Activated T-cell treated with anti-CD3 and anti-CD28 coated beads for 1 hour (primary cell): ENCODE measurements around the gene TUT7.
"Not testable (repeated sequence)": the region's sequence is repeated elsewhere in the genome, so short reads cannot be mapped to it uniquely, and the experiment has no call there.

ENCODE experiments used
- DNase-seq: peaks from one replicate; pipeline ENCODE4 v3.0.0-alpha.2; 2020; ENCODE audit warnings: low read depth

TUT7 gene

DNA sequence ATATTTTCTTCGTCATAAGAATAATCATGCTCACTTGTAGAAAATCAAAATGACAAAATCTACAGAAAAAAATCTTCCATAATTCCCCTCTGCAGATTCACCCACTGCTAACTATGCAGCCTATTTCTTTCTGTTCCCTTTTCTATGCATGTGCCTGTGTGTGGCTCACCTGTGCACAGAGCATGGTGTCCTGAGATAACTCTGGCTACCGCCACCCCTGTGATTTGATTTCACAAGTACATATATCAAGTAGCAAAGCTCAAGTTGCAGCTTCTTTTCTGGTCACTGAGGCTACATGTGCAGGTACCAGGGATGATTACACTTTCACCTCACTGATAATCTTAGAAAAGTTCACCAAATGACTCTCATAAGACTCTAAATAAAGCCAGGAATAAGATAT lies 53.5 kb downstream of the TUT7 start:
- no peak for DNase-seq

GRCh38 chr9:86298873-86299272 lies 55.3 kb downstream of the TUT7 start:
- no peak for DNase-seq

- DNase-seq = not testable (repeated sequence)
Observed at GRCh38 chr9:86290341-86290740, 63.9 kb downstream of the TUT7 start.

DNA sequence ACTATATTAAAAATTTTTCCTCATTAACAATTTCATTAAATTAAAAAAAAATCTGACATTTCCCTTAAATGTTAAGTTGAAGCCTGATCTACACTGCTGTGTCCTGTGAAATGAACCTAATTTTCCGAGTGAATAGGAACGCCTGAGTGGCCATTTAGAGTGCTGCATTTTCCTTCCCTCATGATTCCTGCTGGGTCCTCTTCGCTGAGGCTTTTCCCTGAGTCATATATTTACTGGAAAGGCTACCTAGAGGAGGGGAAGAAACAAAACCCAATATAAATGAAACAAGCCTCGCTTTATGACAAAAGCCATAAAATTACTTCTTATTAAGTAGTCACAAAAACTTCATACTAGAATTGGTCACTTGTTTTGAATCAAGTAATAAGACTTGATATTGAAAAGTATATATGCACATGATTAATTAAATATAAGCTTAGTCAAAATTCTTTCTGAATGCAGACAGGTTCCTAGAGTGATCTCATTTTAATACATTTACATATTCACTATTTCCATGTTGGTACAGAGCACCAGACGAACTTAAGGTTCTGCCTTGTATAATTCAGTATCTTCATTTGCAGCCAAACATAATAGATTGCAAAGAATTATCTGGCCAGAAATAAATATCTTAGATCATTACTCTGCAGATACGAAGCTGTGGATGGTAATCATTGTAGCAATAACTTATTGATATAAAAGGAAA lies 65.6 kb downstream of the TUT7 start:
- DNase-seq = no peak

GRCh38 chr9:86287013-86287412 lies 67.2 kb downstream of the TUT7 start:
- DNase-seq = no peak

DNA sequence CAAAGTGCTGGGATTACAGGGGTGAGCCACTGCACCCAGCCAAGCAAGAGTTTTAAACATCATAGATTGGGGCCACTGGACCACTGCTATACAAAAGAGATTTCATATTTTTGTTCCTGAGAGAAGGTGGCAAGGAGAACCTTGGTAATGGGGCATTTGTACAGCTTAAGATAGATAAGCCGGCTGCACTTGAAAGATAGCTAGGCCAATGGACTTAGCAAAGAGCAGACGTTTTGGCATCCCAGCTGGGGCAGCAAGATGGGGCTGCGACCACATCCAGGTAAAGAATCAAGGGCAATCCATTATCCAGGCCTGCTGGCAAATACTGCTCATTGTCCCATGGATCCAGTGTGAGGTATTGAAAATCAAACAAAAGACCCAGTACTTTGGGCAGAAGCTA lies 67.9 kb downstream of the TUT7 start:
- DNase-seq = no peak

- DNase-seq = no peak
Observed at GRCh38 chr9:86285261-86285660, 68.9 kb downstream of the TUT7 start.

- DNase-seq = no peak
Observed at GRCh38 chr9:86282979-86283535, 71.2 kb downstream of the TUT7 start.

DNA sequence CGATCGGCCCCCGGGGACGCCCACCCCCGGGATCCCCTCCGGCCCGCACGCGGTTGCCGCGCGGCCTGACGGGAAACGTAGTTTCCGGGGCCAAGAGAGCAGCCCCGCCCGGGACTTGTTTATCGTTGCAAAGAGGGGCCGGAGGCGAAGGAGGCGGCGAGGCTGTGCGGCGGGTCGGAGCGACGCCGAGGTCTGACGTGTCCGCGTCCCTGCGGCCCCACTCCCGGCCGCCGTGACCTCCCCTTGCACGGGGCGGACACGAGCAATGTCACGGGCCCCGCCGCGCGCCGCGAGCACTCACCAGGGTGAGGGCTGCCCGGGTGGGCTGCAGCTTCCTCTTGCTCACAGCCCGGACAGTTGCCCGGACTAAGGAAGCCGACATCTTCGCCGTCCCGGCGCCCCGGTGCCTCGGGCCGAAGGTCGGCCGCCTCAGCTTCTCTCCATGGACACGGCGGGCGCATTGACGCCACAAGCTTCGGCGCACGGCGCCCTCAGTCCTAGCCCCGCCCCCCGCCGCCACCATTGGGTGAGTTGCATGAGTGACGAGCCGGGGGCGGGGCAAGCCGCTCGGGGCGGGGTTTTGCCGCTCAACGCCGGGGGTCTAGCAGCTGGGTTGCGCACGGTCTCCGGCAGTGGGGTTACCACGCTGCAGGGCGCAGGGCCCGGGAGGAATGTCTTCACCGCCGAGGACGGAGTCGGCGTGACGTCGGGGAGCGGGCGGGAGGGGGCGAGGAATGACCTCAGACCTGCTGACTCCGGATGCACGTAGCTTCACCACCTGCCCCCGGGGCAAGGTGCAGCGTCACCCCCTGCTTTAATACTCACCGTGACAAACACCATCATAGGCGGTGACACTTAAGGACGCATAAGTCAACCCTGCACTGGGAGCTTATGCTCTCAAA lies 71.9 kb downstream of the TUT7 start, which contains the start of gene ISCA1:
Gene ISCA1, minus strand, starts transcription at position 462 of the 902 bp plus-strand sequence. Its CDS starts 80 bp downstream, at position 382.
- peak; percentile 99 for DNase-seq

DNA sequence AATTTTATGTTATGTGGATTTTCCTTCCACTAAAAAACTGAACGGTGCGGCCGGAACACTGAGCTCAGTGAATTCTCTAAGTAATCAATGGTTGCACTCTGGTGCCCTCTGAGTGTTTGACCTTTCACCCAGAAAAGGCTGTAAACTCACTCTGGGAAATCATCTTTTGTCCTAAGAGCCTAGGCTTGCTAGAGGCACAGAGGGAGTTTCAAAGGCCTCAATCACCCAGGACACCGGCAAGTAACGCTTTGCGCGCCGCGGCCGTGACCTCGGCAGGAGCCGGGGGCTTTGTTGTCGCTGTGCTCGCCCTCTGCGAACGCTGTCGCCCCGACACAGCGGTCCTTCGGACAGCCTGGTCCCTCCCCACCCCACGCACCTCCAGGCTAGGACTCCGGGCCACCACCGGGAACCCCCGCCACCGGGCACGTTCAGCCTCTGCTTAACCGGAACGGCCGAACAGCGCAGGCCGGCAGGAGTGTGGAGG lies 72.6 kb downstream of the TUT7 start:
- DNase-seq = no peak

GRCh38 chr9:86280580-86280979 lies 73.6 kb downstream of the TUT7 start:
- no peak for DNase-seq

DNA sequence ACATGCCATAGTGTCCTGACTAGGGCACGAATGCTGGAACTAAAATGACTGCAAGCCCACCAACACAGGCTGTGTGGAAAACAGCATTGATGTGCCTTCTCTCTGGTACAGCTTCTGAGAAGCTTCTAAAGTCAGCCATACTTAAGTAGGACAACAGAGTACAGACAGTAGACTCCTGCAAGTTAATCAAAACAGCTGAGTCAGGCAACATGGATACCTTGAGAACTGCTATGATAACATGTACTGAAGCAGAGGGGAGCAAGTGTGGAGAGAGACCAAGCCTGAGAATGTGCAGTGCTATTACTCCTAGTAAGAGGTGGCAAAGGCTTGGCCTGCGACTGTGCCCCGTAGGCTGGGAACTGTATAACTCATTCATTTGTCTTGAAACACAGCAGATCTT lies 74.4 kb downstream of the TUT7 start:
- no peak for DNase-seq

DNA sequence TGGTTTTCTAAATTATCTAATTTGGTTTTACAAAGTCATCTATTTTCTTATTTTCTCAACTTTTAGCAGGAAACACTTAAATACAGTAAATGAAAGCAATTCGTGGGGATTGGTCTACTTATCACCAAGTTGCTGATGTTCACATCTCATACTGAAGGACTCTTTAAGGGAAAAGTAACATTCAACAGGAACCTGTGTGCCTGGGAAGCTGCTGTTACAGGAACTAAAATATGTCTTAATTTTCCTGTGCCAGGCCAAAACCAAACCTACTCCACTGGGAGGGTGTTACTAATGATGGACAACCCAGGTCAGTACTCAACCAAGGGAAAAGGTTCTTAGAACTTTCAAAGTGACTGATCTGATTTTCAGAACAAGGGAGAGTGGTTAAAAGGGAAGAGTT lies 77.1 kb downstream of the TUT7 start:
- no peak for DNase-seq

GRCh38 chr9:86275962-86276361 lies 78.2 kb downstream of the TUT7 start:
- DNase-seq = no peak

DNA sequence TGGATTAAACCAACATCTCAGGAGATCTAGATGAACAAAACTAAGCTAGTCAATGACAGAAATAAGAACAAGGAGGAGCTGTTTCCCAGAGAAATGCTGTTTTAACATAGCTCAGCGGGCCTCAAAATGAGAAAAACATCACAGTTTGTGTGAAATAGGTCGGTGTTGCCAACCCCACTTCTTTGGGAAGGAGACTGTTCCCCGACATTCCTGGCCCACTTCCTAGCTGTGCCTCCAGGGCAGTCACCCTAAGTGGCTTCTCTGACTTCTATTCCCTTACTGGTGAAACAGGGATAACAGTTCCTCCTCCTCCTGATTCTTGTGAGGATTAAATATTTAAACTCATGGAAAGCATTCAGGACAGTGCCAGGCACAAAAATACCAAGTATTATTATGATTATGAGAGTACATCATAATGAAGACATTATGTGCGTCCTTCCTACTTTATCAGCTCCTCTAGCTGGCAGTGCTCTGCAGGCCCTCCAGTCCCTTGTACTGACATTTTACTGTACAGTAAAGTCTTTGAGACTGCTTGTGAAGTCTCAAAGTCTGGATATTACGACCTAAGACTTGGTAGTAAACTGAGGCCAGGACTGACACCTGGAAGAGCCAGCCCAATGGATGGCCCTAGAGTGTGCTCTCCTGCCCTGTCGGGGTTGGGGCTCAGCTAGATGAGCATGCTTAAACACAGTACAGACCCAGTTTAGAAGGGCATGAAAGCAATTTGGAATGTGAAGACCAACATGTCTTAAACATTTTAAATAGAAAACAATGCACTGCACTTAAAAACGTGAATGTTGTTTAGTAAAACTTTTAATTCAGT lies 79.2 kb downstream of the TUT7 start:
- DNase-seq = no peak

GRCh38 chr9:86272221-86272620 lies 82.0 kb downstream of the TUT7 start:
- no peak for DNase-seq

- DNase-seq = no peak
Observed at GRCh38 chr9:86263876-86264275, 90.3 kb downstream of the TUT7 start.

- no peak for DNase-seq
Observed at GRCh38 chr9:86262492-86262891, 91.7 kb downstream of the TUT7 start.

DNA sequence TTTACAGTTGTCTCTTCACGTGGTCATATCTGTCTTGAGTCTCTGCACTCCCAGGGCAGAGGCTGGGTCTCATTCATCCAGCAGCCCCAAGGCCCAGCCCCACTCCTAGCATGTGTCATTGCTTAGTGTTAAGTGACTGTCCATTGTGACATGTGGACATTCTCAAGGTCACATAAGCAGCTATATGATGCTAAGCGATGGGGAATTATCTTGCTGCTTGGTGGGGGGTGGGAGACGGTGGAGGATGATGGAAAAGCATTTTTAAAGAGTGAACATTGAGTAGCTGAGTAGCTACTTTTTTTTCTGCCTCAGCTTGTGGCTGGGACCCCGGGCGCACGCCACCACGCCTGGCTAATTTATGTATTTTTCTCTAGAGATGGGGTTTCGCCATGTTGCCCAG lies 94.7 kb downstream of the TUT7 start, which contains the start of gene C9orf153:
Gene C9orf153, minus strand, starts transcription at position 101 of the 400 bp plus-strand sequence. CDS start 30,054 bp downstream, outside the sequence.
- no peak for DNase-seq

GRCh38 chr9:86257391-86257790 lies 96.8 kb downstream of the TUT7 start:
- DNase-seq = no peak

- DNase-seq = no peak
Observed at GRCh38 chr9:86256653-86257052, 97.6 kb downstream of the TUT7 start.

- DNase-seq = no peak
Observed at GRCh38 chr9:86253577-86253976, 100.6 kb downstream of the TUT7 start.
